Kidney glomerular epithelial cell (primary cell): Measurements from ENCODE around the gene DDX10.

Source experiments
- DNase-seq: peaks from one replicate; lab custom pipeline; 2025; lab: John Stamatoyannopoulos, UW

DDX10 gene

DNA sequence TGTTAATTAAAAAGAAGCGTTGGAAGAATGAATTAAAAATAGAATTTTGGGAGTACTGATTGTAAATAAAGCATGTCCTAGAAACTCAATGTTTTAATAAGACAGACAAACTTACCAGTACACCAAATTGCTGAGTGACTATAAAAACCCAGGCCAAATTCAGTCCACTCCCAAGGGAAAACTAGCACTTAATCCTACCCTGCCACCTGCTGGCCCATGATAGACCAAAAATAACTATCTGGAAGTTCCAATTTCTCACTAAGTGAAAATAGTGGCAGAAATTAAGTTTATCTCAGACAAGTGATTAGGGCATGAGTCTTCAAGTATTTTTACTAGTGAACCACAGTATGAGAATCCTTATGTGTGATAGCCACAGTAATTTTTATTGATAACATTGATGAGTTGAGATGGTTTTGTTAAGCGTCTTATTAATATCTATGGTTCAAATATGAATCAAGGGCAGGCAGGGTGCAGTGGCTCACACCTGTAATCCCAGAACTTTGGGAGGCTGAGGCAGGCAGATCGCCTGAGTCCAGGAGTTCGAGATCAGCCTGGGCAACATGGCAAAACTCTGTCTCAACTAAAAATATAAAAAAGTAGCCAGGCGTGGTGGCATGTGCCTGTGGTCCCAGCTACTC lies 9.8 kb upstream of the DDX10 start:
- DNase-seq = peak; percentile 49

DNA sequence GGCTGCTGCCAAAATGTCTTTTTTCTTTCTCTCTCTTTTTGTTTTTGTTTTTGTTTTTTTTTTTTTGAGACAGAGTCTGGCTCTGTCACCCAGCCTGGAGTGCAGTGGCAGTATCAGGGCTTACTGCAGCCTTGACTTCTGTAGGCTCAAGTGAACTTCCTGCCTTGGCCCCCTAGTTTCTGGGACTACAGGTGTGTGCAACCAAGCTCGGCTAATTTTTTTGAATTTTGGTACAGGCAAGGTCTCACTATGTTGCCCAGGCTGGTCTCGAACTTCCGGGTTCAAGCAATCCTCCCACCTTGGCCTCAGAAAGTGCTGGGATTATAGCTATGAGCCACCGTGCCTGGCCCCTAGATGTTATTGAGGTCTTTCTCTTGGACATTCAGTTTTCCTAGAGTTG lies 2.2 kb upstream of the DDX10 start:
- no peak for DNase-seq

DNA sequence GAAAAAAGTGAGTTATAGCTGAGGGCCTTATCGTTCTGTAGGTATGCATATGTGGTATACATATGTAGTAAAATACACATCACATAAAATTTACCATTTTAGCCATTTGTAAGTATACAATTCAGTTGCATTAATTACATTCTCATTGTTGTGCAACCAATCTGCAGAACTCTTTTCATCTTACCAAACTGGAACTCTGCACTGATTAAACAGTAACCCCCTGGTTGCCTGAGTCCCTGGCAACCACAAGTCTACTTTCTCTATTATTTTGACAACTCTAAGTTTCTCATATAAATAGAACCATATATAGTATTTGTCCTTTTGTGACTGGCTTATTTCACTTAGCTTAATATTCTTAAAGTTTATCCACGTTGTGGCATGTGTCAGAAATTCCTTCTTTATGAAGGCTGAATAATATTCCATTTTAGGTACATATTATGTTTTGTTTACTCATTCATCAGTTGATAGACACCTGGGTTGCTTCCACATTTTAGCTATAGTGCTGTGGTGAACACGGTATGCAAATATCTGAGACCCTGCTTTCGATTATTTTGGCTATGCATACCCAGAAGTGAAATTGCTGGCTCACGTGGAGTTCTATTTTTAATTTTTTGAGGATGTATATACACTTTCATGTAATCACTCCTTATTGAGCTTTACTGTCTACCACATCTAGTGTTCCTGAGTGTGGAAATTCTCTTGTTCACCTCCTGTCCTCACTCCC lies 1.6 kb upstream of the DDX10 start:
- no peak for DNase-seq

DNA sequence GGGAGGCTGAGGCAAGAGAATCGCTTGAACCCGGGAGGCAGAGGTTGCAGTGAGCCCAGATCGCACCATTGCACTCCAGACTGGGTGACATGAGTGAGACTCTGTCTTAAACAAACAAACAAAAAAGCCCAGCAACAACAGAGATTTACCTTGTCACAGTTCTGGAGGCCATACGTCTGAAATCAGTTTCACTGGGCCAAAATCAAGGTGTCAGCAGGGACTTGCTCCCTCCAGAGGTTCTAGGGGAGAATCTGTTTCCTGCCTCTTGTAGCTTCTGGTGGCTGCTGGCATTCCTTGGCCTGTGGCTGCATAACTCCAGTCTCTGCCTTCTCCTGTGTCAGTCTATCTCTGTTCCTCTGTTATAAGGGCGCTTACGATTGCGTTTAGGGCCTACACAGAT lies 1.5 kb downstream of the DDX10 start:
- DNase-seq = no peak

DNA sequence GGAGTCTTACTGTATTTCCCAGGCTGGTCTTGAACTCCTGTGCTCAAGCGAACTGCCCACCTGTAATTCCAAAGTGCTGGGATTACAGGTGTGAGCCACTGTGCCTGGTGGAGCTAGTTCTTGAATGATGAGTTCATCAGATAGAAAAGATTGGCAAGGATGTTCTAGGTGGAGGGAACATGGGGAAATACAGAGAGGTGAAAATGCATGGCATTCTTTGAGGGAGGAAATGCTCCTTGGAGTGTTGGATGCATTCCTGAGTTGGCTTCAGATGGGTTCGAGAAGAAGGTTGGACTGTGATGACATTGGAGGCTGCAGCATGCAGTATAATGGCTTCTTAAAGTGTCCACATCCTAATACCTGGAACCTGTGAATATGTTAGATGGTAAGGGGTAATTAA lies 4.4 kb downstream of the DDX10 start:
- no peak for DNase-seq

DNA sequence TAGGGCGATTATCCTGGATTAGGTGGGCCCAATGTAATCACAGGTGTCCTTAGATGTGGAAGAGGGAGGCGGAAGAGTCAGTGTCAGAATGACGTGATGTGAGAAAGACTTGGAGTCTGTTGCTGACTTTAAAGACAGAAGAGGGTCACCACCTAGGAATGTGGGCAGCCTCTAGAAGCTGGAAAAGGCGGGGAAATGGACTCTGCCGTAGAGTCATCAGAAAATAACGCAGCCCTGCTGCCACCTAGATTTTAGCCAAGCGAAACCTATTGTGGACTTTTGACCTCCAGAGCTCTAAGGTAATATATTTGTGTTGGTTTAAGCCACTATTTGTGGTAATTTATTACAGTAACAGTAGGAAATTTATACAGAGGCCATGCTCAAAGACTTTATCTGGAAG lies 4.8 kb downstream of the DDX10 start:
- DNase-seq = no peak

DNA sequence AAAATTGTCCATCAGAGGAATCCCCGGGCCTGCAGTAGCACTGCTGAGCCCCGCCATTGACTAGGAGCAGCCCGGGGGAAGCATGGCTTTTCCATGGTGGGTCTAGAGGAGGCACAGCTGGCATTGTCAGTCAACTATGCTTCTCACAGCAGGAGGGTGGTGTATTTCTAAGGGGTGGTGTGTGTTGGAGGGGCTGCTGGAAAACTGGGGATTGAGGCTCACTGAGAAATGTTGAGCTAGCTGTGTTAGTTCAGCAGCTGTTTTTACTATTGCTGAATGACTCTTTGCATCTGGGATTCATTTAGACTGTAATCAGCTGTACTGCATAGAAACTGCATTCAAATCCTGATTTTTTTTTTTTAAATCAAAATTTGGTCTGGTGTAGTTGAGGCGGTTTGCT lies 5.6 kb downstream of the DDX10 start:
- no peak for DNase-seq

DNA sequence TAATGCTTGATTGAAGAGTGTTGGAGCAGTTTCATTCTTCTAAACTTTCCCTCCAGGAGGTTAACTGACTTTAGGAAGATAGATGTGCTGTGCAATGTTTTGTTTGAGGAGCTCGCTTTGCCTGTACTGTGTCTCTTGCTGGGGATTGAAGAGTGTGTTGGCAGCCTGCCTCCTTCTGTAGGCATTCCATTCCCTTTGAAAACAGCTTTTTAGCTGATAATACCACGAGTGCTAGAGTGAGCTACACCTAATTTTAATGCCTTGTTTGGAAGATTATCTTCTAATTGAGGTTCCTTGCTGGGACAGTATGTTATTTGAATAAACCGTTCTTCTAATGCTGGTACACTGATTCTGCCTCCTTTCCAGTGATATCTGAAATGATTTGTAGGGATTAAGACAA lies 7.2 kb downstream of the DDX10 start:
- no peak for DNase-seq

DNA sequence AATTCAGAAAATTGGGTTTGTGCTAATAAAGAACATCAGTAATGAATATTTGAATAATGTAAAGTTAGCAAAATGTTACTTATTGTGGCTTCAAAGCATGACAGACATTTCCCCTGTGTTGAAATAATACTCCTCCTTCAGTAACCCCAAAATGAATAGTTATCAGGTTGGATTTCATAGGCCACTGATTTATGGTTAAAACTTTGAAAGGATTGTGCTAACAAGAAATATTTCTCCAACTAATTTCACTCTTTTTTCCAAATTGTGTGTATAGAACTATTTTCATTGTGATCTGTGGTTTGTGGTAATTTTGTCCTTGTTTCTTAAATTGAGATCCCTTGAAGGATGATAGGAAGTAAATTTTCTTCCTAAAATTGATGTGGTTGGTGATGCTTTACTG lies 7.9 kb downstream of the DDX10 start:
- no peak for DNase-seq

DNA sequence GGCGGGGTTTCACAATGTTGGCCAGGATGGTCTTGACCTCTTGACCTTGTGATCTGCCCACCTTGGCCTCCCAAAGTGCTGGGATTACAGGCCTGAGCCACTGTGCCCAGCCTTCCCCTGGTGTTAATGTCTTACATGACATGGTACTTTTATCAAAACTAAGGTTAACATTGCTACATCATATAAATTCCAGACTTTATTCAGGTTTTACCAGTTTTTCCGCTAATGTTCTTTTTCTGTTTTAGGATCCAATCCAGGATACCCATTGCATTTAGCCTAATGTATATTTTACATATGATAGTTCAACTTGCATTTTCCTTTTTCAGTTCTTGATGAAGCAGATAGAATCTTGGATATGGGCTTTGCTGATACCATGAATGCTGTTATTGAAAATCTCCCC lies 14.2 kb downstream of the DDX10 start:
- no peak for DNase-seq

DNA sequence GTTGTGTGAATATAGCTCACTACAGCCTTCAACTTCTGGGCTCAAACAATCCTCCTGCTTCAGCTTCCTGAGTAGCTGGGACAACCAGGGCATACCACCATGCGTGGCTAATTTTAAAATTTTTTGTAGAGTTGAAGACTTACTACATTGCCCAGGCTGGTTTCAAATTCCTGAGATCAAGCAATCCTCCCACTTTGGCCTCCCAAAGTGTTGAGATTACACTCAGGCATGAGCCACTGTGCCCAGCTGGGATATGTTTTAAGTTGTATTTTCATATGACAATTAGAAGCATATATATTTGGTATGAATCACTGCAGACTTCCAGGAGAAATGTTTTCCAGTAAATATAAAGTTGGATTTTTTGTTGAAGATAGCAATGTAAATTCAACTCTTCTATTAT lies 15.4 kb downstream of the DDX10 start:
- DNase-seq = no peak

DNA sequence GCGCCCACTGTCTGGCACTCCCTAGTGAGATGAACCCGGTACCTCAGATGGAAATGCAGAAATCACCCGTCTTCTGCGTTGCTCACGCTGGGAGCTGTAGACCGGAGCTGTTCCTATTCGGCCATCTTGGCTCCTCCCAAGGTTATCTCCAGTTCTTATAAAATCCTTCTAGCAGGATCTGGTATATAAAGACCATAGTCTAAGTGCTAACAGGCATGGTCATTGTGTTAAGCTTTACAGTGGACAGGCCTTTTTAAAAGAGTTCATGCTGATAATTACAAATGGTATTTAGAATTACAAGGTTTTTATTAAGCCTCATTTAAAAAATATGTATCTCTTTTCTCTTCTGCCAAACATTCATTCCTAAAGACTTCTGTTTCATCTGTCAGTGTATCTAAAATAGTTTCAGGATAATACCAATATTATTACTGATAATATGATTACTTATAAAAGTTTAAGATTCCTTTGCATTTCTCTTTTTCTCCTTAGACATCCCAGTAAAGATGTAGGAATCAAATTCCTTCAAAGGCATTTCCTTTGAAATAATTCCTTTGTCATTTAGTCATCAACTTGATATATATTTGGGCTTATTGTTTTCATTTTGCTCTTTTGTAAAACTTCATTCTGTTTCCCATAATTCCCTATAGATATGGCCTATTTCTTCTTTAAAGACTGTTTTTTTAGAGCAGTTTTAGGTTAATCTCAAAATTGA lies 20.7 kb downstream of the DDX10 start:
- DNase-seq = no peak

DNA sequence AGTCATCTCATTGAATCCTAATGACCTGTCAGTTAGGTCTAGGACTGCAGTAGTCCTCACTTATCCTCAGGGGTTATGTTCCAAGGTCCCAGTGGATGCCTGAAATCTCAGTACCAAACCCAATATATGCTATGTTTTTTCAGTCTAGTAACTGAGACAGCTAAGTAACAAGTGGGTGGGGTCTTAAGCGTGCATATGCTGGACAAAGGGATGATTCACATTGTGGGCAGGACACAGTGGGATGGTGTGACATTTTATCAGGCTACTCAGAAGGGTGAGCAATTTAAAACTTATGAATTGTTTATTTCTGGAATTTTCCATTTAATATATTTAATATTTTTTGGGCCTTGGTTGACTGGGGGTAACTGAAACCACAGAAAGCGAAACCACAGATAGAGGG lies 29.0 kb downstream of the DDX10 start:
- no peak for DNase-seq

DNA sequence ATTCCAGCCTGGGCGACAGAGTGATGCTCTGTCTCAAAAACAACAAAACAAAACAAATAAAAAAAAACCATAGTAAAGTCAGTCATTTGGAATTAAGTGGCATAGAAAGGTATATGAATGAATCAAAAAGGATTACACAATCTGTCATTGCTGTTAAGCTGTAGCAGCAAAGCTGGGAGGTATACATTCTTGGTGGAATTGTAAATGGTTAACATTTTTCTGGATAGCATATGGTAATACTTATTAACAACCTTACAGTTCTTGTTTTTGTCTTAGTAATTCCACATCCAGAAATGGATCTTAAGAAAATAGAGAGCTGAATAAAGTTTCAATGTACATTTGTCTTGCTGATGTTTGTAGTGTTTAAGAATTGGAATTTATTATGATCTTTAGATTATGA lies 30.0 kb downstream of the DDX10 start:
- DNase-seq = no peak

DNA sequence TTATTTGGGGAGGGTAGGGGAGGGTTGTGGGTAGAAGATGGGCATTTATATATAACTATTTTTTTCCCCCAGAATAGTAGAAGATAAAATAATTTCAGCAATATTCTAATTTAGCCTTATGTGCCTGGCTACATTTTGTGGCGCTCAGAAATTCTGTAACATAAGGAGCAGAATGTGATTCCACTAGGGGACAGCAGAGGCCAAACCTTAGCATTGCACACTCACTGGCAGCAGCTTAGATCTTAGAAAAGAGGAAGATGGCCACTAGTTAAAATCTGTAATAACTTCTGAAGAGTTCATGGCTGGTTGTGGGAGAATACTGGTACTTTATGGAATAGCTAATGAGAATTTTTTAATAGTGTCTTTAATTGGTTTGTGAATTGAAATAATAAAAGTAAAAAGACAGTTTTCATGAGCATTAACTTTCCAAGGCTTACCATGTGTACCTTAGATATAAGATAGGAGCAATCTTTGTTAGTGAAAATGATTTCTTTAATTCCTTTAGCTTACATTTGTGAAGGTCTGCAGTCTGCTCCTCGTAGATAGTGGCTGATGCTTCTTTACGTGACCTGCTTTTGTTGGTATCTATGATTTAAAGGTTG lies 33.1 kb downstream of the DDX10 start:
- DNase-seq = peak; percentile 37

DNA sequence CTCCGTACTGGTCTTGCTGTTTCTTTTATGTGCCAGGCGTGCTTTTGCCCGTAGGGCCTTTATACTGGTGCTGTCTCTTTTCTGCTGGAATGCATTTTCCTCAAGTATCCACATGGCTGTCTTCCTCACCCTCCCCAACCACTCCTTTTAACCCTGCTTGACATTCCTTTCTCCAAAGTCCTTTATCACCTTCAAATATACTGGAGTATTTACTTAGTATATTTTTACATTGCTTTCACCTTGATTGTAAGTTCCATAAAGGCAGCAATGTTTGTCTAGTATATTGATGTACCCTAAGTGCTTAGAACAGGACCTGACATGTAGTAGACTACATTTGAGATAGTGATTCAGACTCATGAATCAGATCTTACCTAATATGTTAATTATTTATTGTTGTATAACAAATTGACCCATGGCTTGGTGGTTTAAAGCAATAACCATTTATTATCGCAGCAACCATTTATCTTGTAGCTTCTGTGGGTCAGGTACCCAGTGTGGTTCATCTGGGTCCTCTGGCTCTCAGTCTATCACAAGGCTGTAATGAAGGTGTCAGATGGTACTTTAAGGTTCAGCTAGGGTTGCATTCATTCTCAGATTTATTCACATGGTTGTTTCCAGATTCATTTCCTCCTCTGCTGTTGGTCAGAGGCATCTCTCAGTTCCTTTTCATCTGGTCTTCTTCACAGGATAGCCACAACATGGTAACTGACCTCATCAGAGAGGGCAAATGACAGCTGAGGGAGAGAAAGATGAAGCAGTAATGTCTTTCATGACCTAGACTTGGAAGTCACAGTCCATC lies 34.2 kb downstream of the DDX10 start:
- DNase-seq = no peak

DNA sequence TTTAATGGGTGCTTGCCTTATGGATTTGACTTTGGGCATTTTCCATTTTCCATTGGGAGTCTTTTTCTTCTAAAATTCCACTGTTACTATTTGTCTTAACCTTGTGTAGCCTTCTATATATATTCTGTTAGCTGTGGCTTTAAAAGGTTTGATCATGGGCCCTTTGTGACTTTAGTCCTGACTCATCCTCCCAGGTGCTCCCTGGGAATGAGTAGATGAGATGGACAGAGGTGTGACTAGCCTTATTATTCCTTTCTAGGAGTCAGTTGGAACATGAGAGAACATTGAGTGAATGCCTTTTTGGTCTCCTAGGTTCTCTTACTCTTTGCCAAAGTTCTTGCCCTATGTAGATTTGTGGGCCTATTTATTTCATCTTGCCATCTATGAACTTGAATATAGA lies 39.0 kb downstream of the DDX10 start:
- DNase-seq = no peak

DNA sequence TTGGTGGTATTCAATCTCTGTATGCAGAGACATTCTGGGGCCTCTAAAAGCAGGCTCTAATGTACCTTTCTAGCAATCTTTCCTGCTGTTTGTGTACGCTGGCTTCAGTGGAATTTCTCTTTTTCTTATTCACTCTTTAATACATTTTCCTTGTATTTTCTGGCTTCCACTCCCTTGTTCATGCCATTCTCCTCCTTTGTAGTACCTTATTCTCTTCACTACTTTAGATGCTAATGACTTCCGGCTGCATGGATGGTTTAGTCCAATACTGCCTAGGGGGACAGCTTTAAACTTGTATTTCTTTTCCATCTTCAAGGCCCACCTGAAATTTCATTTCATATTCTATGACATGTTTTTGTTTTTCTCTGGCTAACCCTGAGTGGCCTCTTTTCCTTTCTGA lies 40.2 kb downstream of the DDX10 start:
- DNase-seq = no peak

DNA sequence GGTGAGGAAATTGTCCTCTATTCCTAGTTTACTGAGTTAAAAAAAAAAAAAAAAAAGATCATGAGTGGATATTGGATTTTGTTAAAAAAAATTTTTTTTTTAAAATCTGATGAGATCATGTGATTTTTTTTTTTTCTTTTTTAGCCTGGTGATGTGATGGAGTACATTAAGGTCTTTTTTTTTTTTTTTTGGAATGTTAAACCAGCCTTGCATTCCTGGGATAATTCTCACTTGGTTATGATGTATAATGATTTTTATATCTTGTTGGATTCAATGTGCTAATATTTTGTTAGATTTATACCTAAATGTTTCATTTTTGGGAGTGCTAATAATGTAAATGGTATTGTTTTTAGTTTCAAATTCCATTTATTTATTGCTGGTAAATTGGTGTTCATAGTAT lies 43.3 kb downstream of the DDX10 start:
- DNase-seq = no peak

DNA sequence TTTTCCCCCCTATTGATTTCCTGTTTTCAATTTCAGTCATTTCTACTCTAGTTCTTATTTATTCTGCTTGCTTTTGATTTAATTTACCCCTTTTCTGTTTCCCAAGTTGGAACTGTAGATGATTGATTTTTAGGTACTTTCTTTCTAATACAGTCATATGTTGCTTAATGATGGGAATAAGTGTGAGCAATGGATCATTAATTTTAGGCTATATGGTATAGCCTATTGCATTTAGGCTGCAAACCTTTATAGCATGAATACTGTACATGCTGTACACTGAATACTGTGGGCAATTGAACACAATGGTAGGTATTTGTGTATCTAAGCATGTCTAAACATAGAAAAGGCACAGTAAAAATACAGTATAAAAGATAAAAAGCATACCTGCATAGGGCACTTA lies 44.9 kb downstream of the DDX10 start:
- DNase-seq = no peak

DNA sequence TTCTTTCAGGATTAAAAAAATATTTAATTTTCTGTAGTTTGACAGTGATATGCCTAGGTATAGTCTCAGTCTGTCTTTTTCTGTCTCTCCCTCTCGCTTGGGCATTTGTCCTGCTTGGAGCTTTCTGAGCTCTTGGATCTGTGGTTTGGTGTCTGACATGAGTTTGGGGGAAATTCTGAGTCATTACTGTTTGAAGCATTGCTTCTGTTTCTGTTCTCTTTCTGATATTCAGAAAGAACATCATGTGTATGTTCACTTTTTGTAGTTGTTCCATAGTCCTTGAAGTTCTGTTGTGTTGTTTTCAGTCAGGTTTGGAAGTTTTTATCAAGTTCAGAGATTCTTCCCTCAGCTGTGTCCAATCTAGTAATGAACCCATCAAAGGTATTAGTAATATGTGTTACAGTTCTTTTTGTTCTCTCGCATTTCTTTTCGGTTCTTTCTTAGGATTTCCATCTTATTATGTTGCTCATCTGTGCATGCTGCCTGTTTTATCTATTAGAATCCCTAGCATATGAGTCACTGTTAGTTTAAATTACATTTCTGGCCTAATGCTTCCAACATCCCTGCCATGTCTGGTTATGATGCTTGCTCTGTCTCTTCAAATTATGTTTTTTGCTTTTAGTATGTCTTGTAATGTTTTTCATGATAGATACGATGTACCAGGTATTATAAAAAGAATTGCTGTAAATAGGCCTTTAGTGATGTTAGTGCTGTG lies 48.4 kb downstream of the DDX10 start:
- no peak for DNase-seq

DNA sequence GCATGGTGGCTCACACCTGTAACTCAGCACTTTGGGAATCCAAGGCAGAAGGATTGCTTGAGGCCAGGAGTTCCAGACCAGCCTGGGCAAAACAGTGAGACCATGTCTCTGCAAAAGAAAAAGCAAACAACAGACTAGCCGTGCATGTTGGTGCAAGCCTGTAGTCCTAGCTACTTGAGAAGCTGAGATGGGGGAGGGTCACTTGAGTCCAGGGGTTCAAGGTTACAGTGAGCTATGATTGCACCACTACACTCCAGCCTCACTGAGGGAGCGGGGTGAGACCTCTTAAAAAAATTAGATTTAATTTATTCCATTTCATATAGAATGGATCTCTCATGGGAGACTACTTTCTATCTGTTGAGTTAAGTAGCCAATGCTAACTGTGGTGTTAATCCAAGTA lies 50.4 kb downstream of the DDX10 start:
- no peak for DNase-seq
